ENCODE data around the gene PLEKHH1.

The PLEKHH1 gene

GRCh38 chr14:67555518-67556090 lies 22.5 kb downstream of the PLEKHH1 start:
- no peaks in the 10 kb centered on the region for H3K36me3 ChIP-seq (ENCODE audit: insufficient read depth)
- H3K9ac ChIP-seq: no peak overlapping the region
- no peak overlapping the region for H3K4me3 ChIP-seq (IDR thresholded peaks at IDR 0.05; ENCODE audit: insufficient read depth, low read depth, low read length)
- no peak overlapping the region for H3K27ac ChIP-seq
- TF ChIP-seq CTCF (conservative IDR thresholded peaks at IDR 0.05; ENCODE audit: low read depth, low read length): no peak
- no peak overlapping the region for H3K4me2 ChIP-seq
- no peaks in the 10 kb centered on the region for H3K4me1 ChIP-seq (ENCODE audit: low read depth, poor library complexity, severe bottlenecking)
- no peaks in the 10 kb centered on the region for H3K79me2 ChIP-seq (ENCODE audit: insufficient read depth, low read depth)
- no peaks in the 10 kb centered on the region for H4K20me1 ChIP-seq (ENCODE audit: insufficient read depth)
- no peak overlapping the region for H2AFZ ChIP-seq (ENCODE audit: low read depth)
- H3K27me3 ChIP-seq (ENCODE audit: insufficient read depth, low read depth): no peaks in the 10 kb centered on the region

GRCh38 chr14:67556671-67557070 lies 23.6 kb downstream of the PLEKHH1 start:
- Histone ChIP-seq H3K9ac (no peak overlapping the region), H3K4me1 (ENCODE audit: low read depth, poor library complexity, severe bottlenecking) (no peaks in the 10 kb centered on the region), H3K27me3 (ENCODE audit: insufficient read depth, low read depth) (no peaks in the 10 kb centered on the region), H3K4me3 (IDR thresholded peaks at IDR 0.05; ENCODE audit: insufficient read depth, low read depth, low read length) (no peak overlapping the region), H3K79me2 (ENCODE audit: insufficient read depth, low read depth) (no peaks in the 10 kb centered on the region), H4K20me1 (ENCODE audit: insufficient read depth) (no peaks in the 10 kb centered on the region), H2AFZ (ENCODE audit: low read depth) (no peak overlapping the region), H3K4me2 (no peak overlapping the region), H3K36me3 (ENCODE audit: insufficient read depth) (no peaks in the 10 kb centered on the region), H3K27ac (no peak overlapping the region)
- TF ChIP-seq CTCF (conservative IDR thresholded peaks at IDR 0.05; ENCODE audit: low read depth, low read length): no peak

DNA sequence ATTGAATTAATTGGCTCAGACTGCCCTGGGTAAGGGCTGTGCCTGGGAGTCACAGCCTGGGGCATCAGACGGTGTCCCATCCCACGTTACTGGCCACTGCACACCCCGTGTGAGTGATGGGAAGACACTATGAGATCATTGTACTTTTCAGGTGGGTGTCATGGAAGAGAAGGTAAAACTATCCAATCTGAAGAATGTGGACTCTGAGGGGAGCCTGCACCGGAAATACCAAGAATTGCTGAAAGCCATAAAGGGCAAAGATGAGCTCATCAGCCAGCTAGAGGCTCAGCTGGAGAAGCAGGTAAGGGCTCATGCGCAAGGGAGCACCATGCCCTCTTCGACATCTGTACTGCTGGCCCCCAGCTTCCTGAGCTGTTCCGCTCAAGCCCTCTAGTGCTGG lies 24.0 kb downstream of the PLEKHH1 start:
- no peak overlapping the region for H3K27ac ChIP-seq
- TF ChIP-seq CTCF (conservative IDR thresholded peaks at IDR 0.05; ENCODE audit: low read depth, low read length): no peak

DNA sequence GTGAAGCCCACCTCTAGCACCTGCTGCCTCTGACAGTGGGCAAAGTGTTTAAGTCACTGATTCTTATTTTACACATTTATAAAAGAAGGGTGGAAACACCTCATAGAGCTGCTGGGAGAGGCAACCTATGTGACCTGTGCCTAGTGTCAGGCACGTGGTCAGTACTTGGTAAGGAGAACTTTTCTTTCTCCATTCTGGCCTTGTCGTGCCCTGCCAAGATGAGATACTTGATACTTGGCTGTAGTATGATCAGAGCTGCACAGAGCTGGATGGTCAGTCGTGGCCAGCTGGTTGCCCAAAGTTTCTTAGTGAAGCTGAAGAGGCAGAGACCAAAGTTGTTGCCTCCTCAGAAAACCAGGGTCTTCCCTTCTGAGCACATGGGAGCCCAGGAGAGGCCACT lies 24.6 kb downstream of the PLEKHH1 start:
- H4K20me1 ChIP-seq (ENCODE audit: insufficient read depth): no peaks in the 10 kb centered on the region
- H3K4me1 ChIP-seq (ENCODE audit: low read depth, poor library complexity, severe bottlenecking): no peaks in the 10 kb centered on the region
- H3K4me3 ChIP-seq (IDR thresholded peaks at IDR 0.05; ENCODE audit: insufficient read depth, low read depth, low read length): no peak overlapping the region
- no peak overlapping the region for H3K9ac ChIP-seq
- no peaks in the 10 kb centered on the region for H3K27me3 ChIP-seq (ENCODE audit: insufficient read depth, low read depth)
- TF ChIP-seq CTCF (conservative IDR thresholded peaks at IDR 0.05; ENCODE audit: low read depth, low read length): no peak
- H3K27ac ChIP-seq: no peak overlapping the region
- no peaks in the 10 kb centered on the region for H3K36me3 ChIP-seq (ENCODE audit: insufficient read depth)
- no peak overlapping the region for H3K4me2 ChIP-seq
- no peak overlapping the region for H2AFZ ChIP-seq (ENCODE audit: low read depth)
- no peaks in the 10 kb centered on the region for H3K79me2 ChIP-seq (ENCODE audit: insufficient read depth, low read depth)

More for the DNA sequence above, 24.0 kb downstream of the PLEKHH1 start:
- Histone ChIP-seq H3K4me2 (no peak overlapping the region), H3K9ac (no peak overlapping the region), H3K4me3 (IDR thresholded peaks at IDR 0.05; ENCODE audit: insufficient read depth, low read depth, low read length) (no peak overlapping the region), H3K79me2 (ENCODE audit: insufficient read depth, low read depth) (no peaks in the 10 kb centered on the region), H3K4me1 (ENCODE audit: low read depth, poor library complexity, severe bottlenecking) (no peaks in the 10 kb centered on the region), H4K20me1 (ENCODE audit: insufficient read depth) (no peaks in the 10 kb centered on the region), H3K27me3 (ENCODE audit: insufficient read depth, low read depth) (no peaks in the 10 kb centered on the region), H3K36me3 (ENCODE audit: insufficient read depth) (no peaks in the 10 kb centered on the region), H2AFZ (ENCODE audit: low read depth) (no peak overlapping the region)

Data from KMS-11 (cell line).